HEK293T (cell line): Measurements from ENCODE around the gene ZDHHC15.
"Not testable (repeated sequence)": the region's sequence is repeated elsewhere in the genome, so short reads cannot be mapped to it uniquely, and the experiment has no call there.

Source experiments
- FOXA1 ChIP-seq: fragments of 450-650 bp; IDR thresholded peaks from 2 replicates; pipeline ENCODE4 v1.6.1; 2016; ENCODE audit warnings: mild to moderate bottlenecking
- FOXK2 ChIP-seq: fragments of 450-650 bp; IDR thresholded peaks from 2 replicates; pipeline ENCODE4 v1.6.1; 2016; ENCODE audit warnings: mild to moderate bottlenecking
- TARDBP ChIP-seq: fragments of 450-650 bp; IDR thresholded peaks from 2 replicates; pipeline ENCODE4 v1.6.1; 2016
- ZNF384 ChIP-seq: fragments of 450-650 bp; IDR thresholded peaks from 2 replicates; pipeline ENCODE4 v1.6.1; 2016

GRCh38 chrX:75560544-75560943 lies 37.7 kb upstream of the ZDHHC15 start:
- TF ChIP-seq FOXA1, FOXK2, ZNF384, TARDBP: not testable (repeated sequence)
